Breast epithelium (tissue), 3 donors: ENCODE results near the gene CPNE6.
"Not testable (repeated sequence)": the region's sequence is repeated elsewhere in the genome, so short reads cannot be mapped to it uniquely, and the experiment has no call there.

Experiments
- POLR2AphosphoS5 ChIP-seq, 3 donors: sonication (generic); formaldehyde crosslinking; IDR thresholded peaks; one replicate each; pipeline ENCODE4 v1.6.1; 2017; ENCODE audit warnings: antibody characterized with exemption in 3 of 3
- TF ChIP-seq, protein P1 (sequence below), 3 donors: fragments of 450-650 bp; IDR thresholded peaks; one replicate each; pipeline ENCODE4 v1.5.1; 2016 to 2017; ENCODE audit warnings: antibody characterized with exemption in 3 of 3, mild to moderate bottlenecking in 3 of 3, moderate library complexity in 3 of 3

DNA sequence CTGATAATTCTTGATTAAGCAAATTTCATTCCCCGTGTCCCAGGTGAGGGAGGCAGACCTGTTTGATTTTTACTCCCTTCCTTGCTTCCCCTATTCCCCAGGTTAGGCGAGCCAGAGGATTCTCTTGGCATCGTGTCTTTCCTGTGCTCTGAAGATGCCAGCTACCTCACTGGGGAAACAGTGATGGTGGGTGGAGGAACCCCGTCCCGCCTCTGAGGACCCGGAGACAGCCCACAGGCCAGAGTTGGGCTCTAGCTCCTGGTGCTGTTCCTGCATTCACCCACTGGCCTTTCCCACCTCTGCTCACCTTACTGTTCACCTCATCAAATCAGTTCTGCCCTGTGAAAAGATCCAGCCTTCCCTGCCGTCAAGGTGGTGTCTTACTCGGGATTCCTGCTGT is 20.6 kb upstream of the CPNE6 start:
- TF ChIP-seq, protein P1, sequence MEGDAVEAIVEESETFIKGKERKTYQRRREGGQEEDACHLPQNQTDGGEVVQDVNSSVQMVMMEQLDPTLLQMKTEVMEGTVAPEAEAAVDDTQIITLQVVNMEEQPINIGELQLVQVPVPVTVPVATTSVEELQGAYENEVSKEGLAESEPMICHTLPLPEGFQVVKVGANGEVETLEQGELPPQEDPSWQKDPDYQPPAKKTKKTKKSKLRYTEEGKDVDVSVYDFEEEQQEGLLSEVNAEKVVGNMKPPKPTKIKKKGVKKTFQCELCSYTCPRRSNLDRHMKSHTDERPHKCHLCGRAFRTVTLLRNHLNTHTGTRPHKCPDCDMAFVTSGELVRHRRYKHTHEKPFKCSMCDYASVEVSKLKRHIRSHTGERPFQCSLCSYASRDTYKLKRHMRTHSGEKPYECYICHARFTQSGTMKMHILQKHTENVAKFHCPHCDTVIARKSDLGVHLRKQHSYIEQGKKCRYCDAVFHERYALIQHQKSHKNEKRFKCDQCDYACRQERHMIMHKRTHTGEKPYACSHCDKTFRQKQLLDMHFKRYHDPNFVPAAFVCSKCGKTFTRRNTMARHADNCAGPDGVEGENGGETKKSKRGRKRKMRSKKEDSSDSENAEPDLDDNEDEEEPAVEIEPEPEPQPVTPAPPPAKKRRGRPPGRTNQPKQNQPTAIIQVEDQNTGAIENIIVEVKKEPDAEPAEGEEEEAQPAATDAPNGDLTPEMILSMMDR (IDR thresholded peaks at IDR 0.05), result not testable (repeated sequence)
- TF ChIP-seq POLR2AphosphoS5 (IDR thresholded peaks at IDR 0.05), result not testable (repeated sequence)
